Fibroblast of lung (primary cell): ENCODE measurements around the gene SSBP3. TPM values are rescaled to one million over a fixed set of nuclear protein-coding genes. Genes with fewer than 3 reads are reported as not detected.
A peak's percentile ranks its signal among the peaks of the same experiment; 100 is the strongest.

Experiments
- DNase-seq, 2 donors: peaks; one replicate each; pipeline versions ENCODE4 v3.0.0 to v3.0.0-alpha.2; 2010; ENCODE audit warnings: low read depth in 2 of 2
- H2AFZ ChIP-seq: 2 replicates; pipeline ENCODE4 v1.5.1; 2012; ENCODE audit warnings: low read length, control low read depth, inconsistent platforms
- H3K27ac ChIP-seq: 2 replicates; pipeline ENCODE4 v1.5.1; 2011; ENCODE audit warnings: low read length, control low read depth; ENCODE audit not compliant: insufficient read depth
- H3K27me3 ChIP-seq: 2 replicates; pipeline ENCODE4 v1.5.1; 2011; ENCODE audit warnings: mild to moderate bottlenecking, low read length; ENCODE audit not compliant: control insufficient read depth, insufficient read depth
- H3K36me3 ChIP-seq: 2 replicates; pipeline ENCODE4 v1.5.1; 2011; ENCODE audit warnings: low read length; ENCODE audit not compliant: control insufficient read depth, insufficient read depth
- H3K4me1 ChIP-seq: 2 replicates; pipeline ENCODE4 v1.5.1; 2011; ENCODE audit warnings: low read length; ENCODE audit not compliant: control insufficient read depth, insufficient read depth; ENCODE audit errors: extremely low read depth
- H3K4me2 ChIP-seq: 2 replicates; pipeline ENCODE4 v1.5.1; 2011; ENCODE audit warnings: low read length, control low read depth; ENCODE audit not compliant: insufficient read depth; ENCODE audit errors: extremely low read depth
- H3K4me3 ChIP-seq, 4 experiments: fragments of 200-600 bp in 1 of 4; sonication (generic) in 1 of 4; replicated peaks in 1 of 4; 2 replicates each; pipeline ENCODE4 v1.5.1; 2011 to 2016; ENCODE audit warnings: low read length in 4 of 4, low read depth in 3 of 4, mild to moderate bottlenecking in 3 of 4, control low read depth in 2 of 4, inconsistent platforms in 1 of 4, mixed read lengths in 1 of 4; ENCODE audit not compliant: insufficient read depth in 1 of 4; ENCODE audit errors: control extremely low read depth in 1 of 4
- H3K79me2 ChIP-seq: 2 replicates; pipeline ENCODE4 v1.5.1; 2012; ENCODE audit warnings: mild to moderate bottlenecking, low read length, inconsistent platforms; ENCODE audit not compliant: control insufficient read depth, insufficient read depth
- H3K9ac ChIP-seq: 2 replicates; pipeline ENCODE4 v1.5.1; 2011; ENCODE audit warnings: mild to moderate bottlenecking, low read length, control low read depth; ENCODE audit not compliant: insufficient read depth
- H3K9me3 ChIP-seq: 2 replicates; pipeline ENCODE4 v1.5.1; 2012; ENCODE audit warnings: low read depth, low read length; ENCODE audit not compliant: control insufficient read depth, insufficient read depth
- H4K20me1 ChIP-seq: 2 replicates; pipeline ENCODE4 v1.5.1; 2011; ENCODE audit warnings: low read length; ENCODE audit not compliant: control insufficient read depth, insufficient read depth; ENCODE audit errors: extremely low read depth
- EZH2 ChIP-seq: IDR thresholded peaks from 2 replicates; pipeline ENCODE4 v1.5.1; 2012; ENCODE audit warnings: low read length, control low read depth, mild to moderate bottlenecking; ENCODE audit errors: missing control alignments
- polyA plus RNA-seq, 2 donors: library from polyadenylated mRNA; depleted of rRNA in 1 of 2; stranded (reverse) in 1 of 2; unstranded in 1 of 2; fragments of >200 nt; gene quantifications; 2 replicates each; pipeline ENCODE4 v1.2.1, GENCODE V29; 2011 to 2012; ENCODE audit warnings: missing spikeins in 1 of 2
- total RNA-seq: library from RNA; depleted of rRNA; stranded (reverse); fragments of >200 nt; gene quantifications from 2 replicates; pipeline ENCODE4 v1.2.1, GENCODE V29; 2014
- TF ChIP-seq, protein P1 (sequence below), 2 donors: IDR thresholded peaks in 1 of 2; conservative IDR thresholded peaks in 1 of 2; 1 replicate in 1 of 2; 2 replicates in 1 of 2; pipeline ENCODE4 v1.5.1; 2011 to 2012; ENCODE audit warnings: low read length in 2 of 2, control low read depth in 1 of 2, inconsistent platforms in 1 of 2, low read depth in 1 of 2, mild to moderate bottlenecking in 1 of 2

SSBP3 gene
- total and polyA plus RNA-seq, 2 donors (not counting 1 experiment from before 2014, with no cell fraction given), result 9.4 to 26.4 TPM

GRCh38 chr1:54292002-54292911 lies 113.9 kb downstream of the SSBP3 start:
- Histone ChIP-seq H3K79me2 (no peaks in the 10 kb centered on the region), H3K36me3 (no peaks in the 10 kb centered on the region), H3K27me3 (no peaks in the 10 kb centered on the region), H2AFZ (no peak overlapping the region), H3K4me2 (no peak overlapping the region), H3K9ac (no peak overlapping the region), H3K4me3 (no peak overlapping the region), H4K20me1 (no peaks in the 10 kb centered on the region), H3K27ac (no peak overlapping the region), H3K4me1 (peaks cover 8% of the 10 kb centered on the region), H3K9me3 (no peaks in the 10 kb centered on the region)
- DNase-seq, result no peak
- TF ChIP-seq, protein P1, sequence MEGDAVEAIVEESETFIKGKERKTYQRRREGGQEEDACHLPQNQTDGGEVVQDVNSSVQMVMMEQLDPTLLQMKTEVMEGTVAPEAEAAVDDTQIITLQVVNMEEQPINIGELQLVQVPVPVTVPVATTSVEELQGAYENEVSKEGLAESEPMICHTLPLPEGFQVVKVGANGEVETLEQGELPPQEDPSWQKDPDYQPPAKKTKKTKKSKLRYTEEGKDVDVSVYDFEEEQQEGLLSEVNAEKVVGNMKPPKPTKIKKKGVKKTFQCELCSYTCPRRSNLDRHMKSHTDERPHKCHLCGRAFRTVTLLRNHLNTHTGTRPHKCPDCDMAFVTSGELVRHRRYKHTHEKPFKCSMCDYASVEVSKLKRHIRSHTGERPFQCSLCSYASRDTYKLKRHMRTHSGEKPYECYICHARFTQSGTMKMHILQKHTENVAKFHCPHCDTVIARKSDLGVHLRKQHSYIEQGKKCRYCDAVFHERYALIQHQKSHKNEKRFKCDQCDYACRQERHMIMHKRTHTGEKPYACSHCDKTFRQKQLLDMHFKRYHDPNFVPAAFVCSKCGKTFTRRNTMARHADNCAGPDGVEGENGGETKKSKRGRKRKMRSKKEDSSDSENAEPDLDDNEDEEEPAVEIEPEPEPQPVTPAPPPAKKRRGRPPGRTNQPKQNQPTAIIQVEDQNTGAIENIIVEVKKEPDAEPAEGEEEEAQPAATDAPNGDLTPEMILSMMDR (conservative IDR thresholded peaks at IDR 0.05 in 1 of 2, IDR thresholded peaks at IDR 0.05 in 1 of 2; ENCODE audit: low read depth in 1 of 2, low read length in 2 of 2), result no peak
- TF ChIP-seq EZH2, result no peak

- no peak overlapping the region for H3K9ac ChIP-seq
- no peaks in the 10 kb centered on the region for H3K9me3 ChIP-seq
- no peaks in the 10 kb centered on the region for H3K36me3 ChIP-seq
- H3K4me1 ChIP-seq, result peaks cover 15% of the 10 kb centered on the region
- H2AFZ ChIP-seq, result no peak overlapping the region
- H3K4me3 ChIP-seq, result no peak overlapping the region
- no peaks in the 10 kb centered on the region for H4K20me1 ChIP-seq
- no peak for DNase-seq
- peaks cover 2% of the 10 kb centered on the region for H3K79me2 ChIP-seq
- no peaks in the 10 kb centered on the region for H3K27me3 ChIP-seq
- H3K27ac ChIP-seq, result no peak overlapping the region
- H3K4me2 ChIP-seq, result no peak overlapping the region
- TF ChIP-seq, protein P1 (conservative IDR thresholded peaks at IDR 0.05 in 1 of 2, IDR thresholded peaks at IDR 0.05 in 1 of 2; ENCODE audit: low read depth in 1 of 2, low read length in 2 of 2), result no peak
- TF ChIP-seq EZH2, result no peak
Observed at GRCh38 chr1:54291276-54292001, 114.8 kb downstream of the SSBP3 start.

GRCh38 chr1:54290506-54291184 lies 115.5 kb downstream of the SSBP3 start:
- Histone ChIP-seq H3K4me3 (no peak overlapping the region), H3K9me3 (no peaks in the 10 kb centered on the region), H3K27ac (no peak overlapping the region), H4K20me1 (no peaks in the 10 kb centered on the region), H3K4me1 (peaks cover 17% of the 10 kb centered on the region), H3K36me3 (no peaks in the 10 kb centered on the region), H3K79me2 (peaks cover 6% of the 10 kb centered on the region), H3K27me3 (no peaks in the 10 kb centered on the region), H3K4me2 (no peak overlapping the region), H3K9ac (no peak overlapping the region), H2AFZ (no peak overlapping the region)
- DNase-seq, result peak; percentile 52 to 62
- TF ChIP-seq, protein P1 (conservative IDR thresholded peaks at IDR 0.05 in 1 of 2, IDR thresholded peaks at IDR 0.05 in 1 of 2; ENCODE audit: low read depth in 1 of 2, low read length in 2 of 2), result no peak
- no peak for TF ChIP-seq EZH2
